GM06990 (cell line): ENCODE results near the gene LGALS9B.
"Not testable (repeated sequence)": the region's sequence is repeated elsewhere in the genome, so short reads cannot be mapped to it uniquely, and the experiment has no call there.

Experiments
- DNase-seq: peaks from one replicate; pipeline ENCODE4 v3.0.0-alpha.2; 2011; ENCODE audit not compliant: insufficient read length; ENCODE audit errors: extremely low read depth
- H3K27me3 ChIP-seq: replicated peaks from 2 replicates; pipeline ENCODE4 v1.6.0; 2011; ENCODE audit warnings: low read length; ENCODE audit not compliant: control insufficient read depth, insufficient read depth
- H3K36me3 ChIP-seq: 2 replicates; pipeline ENCODE4 v1.5.1; 2011; ENCODE audit warnings: low read length; ENCODE audit not compliant: control insufficient read depth, insufficient read depth
- H3K4me3 ChIP-seq: replicated peaks from 2 replicates; pipeline ENCODE4 v1.5.1; 2011; ENCODE audit warnings: low read depth, mild to moderate bottlenecking, control low read depth, low read length
- CTCF ChIP-seq: IDR thresholded peaks from 2 replicates; pipeline ENCODE4 v1.5.1; 2011; ENCODE audit warnings: low read length, control low read depth, mild to moderate bottlenecking, inconsistent platforms; ENCODE audit not compliant: insufficient read depth, poor library complexity, severe bottlenecking

LGALS9B gene

GRCh38 chr17:20453820-20454434 is 13.4 kb downstream of the LGALS9B start:
- not testable (repeated sequence) for H3K4me3 ChIP-seq, H3K36me3 ChIP-seq, DNase-seq, H3K27me3 ChIP-seq

GRCh38 chr17:20450852-20451251 is 16.5 kb downstream of the LGALS9B start:
- H3K36me3 ChIP-seq, H3K27me3 ChIP-seq, H3K4me3 ChIP-seq, DNase-seq: not testable (repeated sequence)

GRCh38 chr17:20447534-20448321 is 19.6 kb downstream of the LGALS9B start:
- not testable (repeated sequence) for H3K36me3 ChIP-seq, H3K4me3 ChIP-seq, H3K27me3 ChIP-seq, DNase-seq

GRCh38 chr17:20446895-20447294 is 20.4 kb downstream of the LGALS9B start:
- peak; percentile 12 for TF ChIP-seq CTCF
- H3K4me3 ChIP-seq, H3K36me3 ChIP-seq, H3K27me3 ChIP-seq, DNase-seq: not testable (repeated sequence)

GRCh38 chr17:20444581-20445236 is 22.6 kb downstream of the LGALS9B start:
- DNase-seq, H3K27me3 ChIP-seq, H3K36me3 ChIP-seq, H3K4me3 ChIP-seq: not testable (repeated sequence)

- not testable (repeated sequence) for H3K4me3 ChIP-seq, H3K36me3 ChIP-seq, H3K27me3 ChIP-seq, DNase-seq
These were observed 23.2 kb downstream of the LGALS9B start for GRCh38 chr17:20444173-20444572.

GRCh38 chr17:20443632-20444031 is 23.7 kb downstream of the LGALS9B start:
- not testable (repeated sequence) for DNase-seq, H3K36me3 ChIP-seq, H3K27me3 ChIP-seq, H3K4me3 ChIP-seq

- H3K4me3 ChIP-seq, H3K36me3 ChIP-seq, H3K27me3 ChIP-seq, DNase-seq: not testable (repeated sequence)
These were observed 26.7 kb downstream of the LGALS9B start for GRCh38 chr17:20440665-20441064.

- not testable (repeated sequence) for H3K36me3 ChIP-seq, DNase-seq, H3K27me3 ChIP-seq, H3K4me3 ChIP-seq
These were observed 32.2 kb downstream of the LGALS9B start for GRCh38 chr17:20435166-20435565.

- DNase-seq, H3K27me3 ChIP-seq, H3K36me3 ChIP-seq, H3K4me3 ChIP-seq: not testable (repeated sequence)
These were observed 34.0 kb downstream of the LGALS9B start for GRCh38 chr17:20433382-20433781.

GRCh38 chr17:20427264-20427663 is 40.1 kb downstream of the LGALS9B start:
- H3K4me3 ChIP-seq, H3K27me3 ChIP-seq, H3K36me3 ChIP-seq, DNase-seq: not testable (repeated sequence)

- not testable (repeated sequence) for H3K4me3 ChIP-seq, H3K27me3 ChIP-seq, H3K36me3 ChIP-seq, DNase-seq
These were observed 44.5 kb downstream of the LGALS9B start for GRCh38 chr17:20422826-20423225.

- not testable (repeated sequence) for H3K4me3 ChIP-seq, H3K36me3 ChIP-seq, H3K27me3 ChIP-seq, DNase-seq
These were observed 48.5 kb downstream of the LGALS9B start for GRCh38 chr17:20418838-20419237.
